HCT116 (cell line): Measurements from ENCODE around the gene ADA. TPM values are rescaled to one million over a fixed set of nuclear protein-coding genes. Genes with fewer than 3 reads are reported as not detected.

ENCODE experiments used
- ATAC-seq: fragments of 200-7000 bp; cut with Tn5 transposase; 2 replicates; pipeline ENCODE4 v1.9.1; 2020; ENCODE audit warnings: mild to moderate bottlenecking, moderate library complexity
- BruUV-seq: library from RNA; stranded (reverse); fragments of 400-500 nt; replicated peaks from 2 replicates; lab custom pipeline; 2021; lab: Mats Ljungman, UMichigan
- CTCF ChIA-PET: fragments of 300-600 bp; sonication (Branson Sonifier 250); formaldehyde crosslinking; loops from one replicate; lab custom pipeline; 2021; ENCODE audit warnings: antibody characterized with exemption; lab: Charles Lee
- POLR2A ChIA-PET: fragments of 300-600, 350-600 bp; sonication (Branson Sonifier 250); formaldehyde crosslinking; loops from one replicate; lab custom pipeline; 2021; ENCODE audit warnings: antibody characterized with exemption; lab: Charles Lee
- RAD21 ChIA-PET, 2 experiments: fragments of 300-600 bp; sonication (Branson Sonifier 250); formaldehyde crosslinking; loops; one replicate each; lab custom pipeline; 2023; ENCODE audit warnings: low total read pairs in 2 of 2; ENCODE audit not compliant: uncharacterized antibody in 2 of 2, unreplicated experiment in 2 of 2, low non-redundant PET in 1 of 2; lab: Charles Lee
- DNase-seq: peaks from one replicate; pipeline ENCODE4 v3.0.0-alpha.2; 2010; ENCODE audit warnings: low read depth, low spot score
- H2AFZ ChIP-seq: fragments of 200-600 bp; shearing (Covaris generic), sonication (generic); 2 replicates; pipeline ENCODE4 v1.6.1; 2017; ENCODE audit warnings: low read depth, mixed run types, mixed read lengths, antibody characterized with exemption, low read length; ENCODE audit not compliant: poor library complexity, severe bottlenecking
- H3K27ac ChIP-seq: 2 replicates; pipeline ENCODE4 v1.5.1; 2012; ENCODE audit warnings: low read depth, low read length
- H3K27me3 ChIP-seq: fragments of 200-600 bp; sonication (generic); 2 replicates; pipeline ENCODE4 v1.6.1; 2016; ENCODE audit warnings: mixed run types, low read length, mixed read lengths; ENCODE audit not compliant: insufficient read depth
- H3K36me3 ChIP-seq, 2 experiments: fragments of 200-500 bp in 1 of 2; fragments of 200-600 bp in 1 of 2; sonication (Bioruptor generic) in 1 of 2; sonication (generic) in 1 of 2; 2 replicates each; pipeline versions ENCODE4 v1.5.1 to v1.6.1; 2014 to 2016; ENCODE audit warnings: low read length in 2 of 2, inconsistent platforms in 1 of 2, mixed read lengths in 1 of 2, mixed run types in 1 of 2; ENCODE audit not compliant: insufficient read depth in 2 of 2, control insufficient read depth in 1 of 2
- H3K4me1 ChIP-seq, 2 experiments: fragments of 200-600 bp in 1 of 2; sonication (generic) in 1 of 2; 2 replicates each; pipeline versions ENCODE4 v1.5.1 to v1.6.1; 2012 to 2017; ENCODE audit warnings: low read length in 2 of 2, inconsistent platforms in 1 of 2, mild to moderate bottlenecking in 1 of 2, mixed read lengths in 1 of 2, mixed run types in 1 of 2, moderate library complexity in 1 of 2; ENCODE audit not compliant: insufficient read depth in 2 of 2, control insufficient read depth in 1 of 2
- H3K4me2 ChIP-seq: fragments of 200-600 bp; sonication (generic); 2 replicates; pipeline ENCODE4 v1.6.1; 2017; ENCODE audit warnings: mixed run types, low read length, mixed read lengths
- H3K4me3 ChIP-seq, 2 experiments: fragments of 200-600 bp in 1 of 2; sonication (generic) in 1 of 2; replicated peaks in 1 of 2; 2 replicates each; pipeline ENCODE4 v1.5.1; 2011 to 2016; ENCODE audit warnings: low read length in 2 of 2, control low read depth in 1 of 2, low read depth in 1 of 2, mild to moderate bottlenecking in 1 of 2, mixed read lengths in 1 of 2, mixed run types in 1 of 2
- H3K79me2 ChIP-seq: fragments of 200-600 bp; sonication (generic); 2 replicates; pipeline ENCODE4 v1.6.1; 2017; ENCODE audit warnings: mild to moderate bottlenecking, mixed run types, low read length, moderate library complexity, mixed read lengths; ENCODE audit not compliant: insufficient read depth
- H3K9ac ChIP-seq: fragments of 200-600 bp; sonication (generic); 2 replicates; pipeline ENCODE4 v1.6.1; 2016; ENCODE audit warnings: low read length, mixed read lengths
- H3K9me2 ChIP-seq: fragments of 200-600 bp; sonication (generic), shearing (Covaris generic); 2 replicates; pipeline ENCODE4 v1.6.1; 2017; ENCODE audit warnings: mixed run types, mild to moderate bottlenecking, moderate library complexity; ENCODE audit not compliant: insufficient read depth
- H3K9me3 ChIP-seq, 2 experiments: fragments of 200-500 bp in 1 of 2; fragments of 200-600 bp in 1 of 2; sonication (Bioruptor generic) in 1 of 2; sonication (generic) in 1 of 2; 2 replicates each; pipeline ENCODE4 v1.6.1; 2014 to 2017; ENCODE audit warnings: low read length in 2 of 2, mixed read lengths in 2 of 2, inconsistent platforms in 1 of 2, low read depth in 1 of 2, mild to moderate bottlenecking in 1 of 2, mixed run types in 1 of 2, moderate library complexity in 1 of 2; ENCODE audit not compliant: control insufficient read depth in 1 of 2, insufficient read depth in 1 of 2
- H4K20me1 ChIP-seq: fragments of 200-600 bp; sonication (generic), shearing (Covaris generic); 2 replicates; pipeline ENCODE4 v1.6.1; 2017; ENCODE audit warnings: mixed run types, mild to moderate bottlenecking, moderate library complexity; ENCODE audit not compliant: insufficient read depth
- CEBPB ChIP-seq: IDR thresholded peaks from 2 replicates; pipeline ENCODE4 v1.6.1; 2012; ENCODE audit warnings: low read depth
- EGR1 ChIP-seq: IDR thresholded peaks from 2 replicates; pipeline ENCODE4 v1.6.1; 2012; ENCODE audit warnings: low read depth
- ELF1 ChIP-seq: IDR thresholded peaks from 2 replicates; pipeline ENCODE4 v1.6.1; 2012; ENCODE audit warnings: low read depth, borderline replicate concordance
- EZH2 ChIP-seq: fragments of 200-600 bp; sonication (generic); IDR thresholded peaks from 2 replicates; pipeline ENCODE4 v1.6.1; 2017; ENCODE audit warnings: antibody characterized with exemption, mixed run types
- EZH2phosphoT487 ChIP-seq: fragments of 200-600 bp; IDR thresholded peaks from 2 replicates; pipeline ENCODE4 v1.6.1; 2018; ENCODE audit warnings: antibody characterized with exemption, borderline replicate concordance
- FOSL1 ChIP-seq: IDR thresholded peaks from 2 replicates; pipeline ENCODE4 v1.6.1; 2012; ENCODE audit warnings: low read depth
- JUND ChIP-seq: IDR thresholded peaks from 2 replicates; pipeline ENCODE4 v1.6.1; 2012
- POLR2AphosphoS5 ChIP-seq: IDR thresholded peaks from 2 replicates; pipeline ENCODE4 v1.6.1; 2011; ENCODE audit warnings: mild to moderate bottlenecking, low read depth, low read length, moderate library complexity
- SP1 ChIP-seq: IDR thresholded peaks from 2 replicates; pipeline ENCODE4 v1.6.1; 2012; ENCODE audit warnings: low read depth
- TCF7L2 ChIP-seq: IDR thresholded peaks from 2 replicates; pipeline ENCODE4 v1.7.0; 2011; ENCODE audit warnings: borderline replicate concordance, inconsistent platforms; ENCODE audit not compliant: insufficient read depth, insufficient read length; ENCODE audit errors: extremely low read depth
- YY1 ChIP-seq: IDR thresholded peaks from 2 replicates; pipeline ENCODE4 v1.6.1; 2011; ENCODE audit warnings: low read length, low read depth, moderate library complexity, mild to moderate bottlenecking; ENCODE audit not compliant: insufficient replicate concordance; ENCODE audit errors: extremely low read depth
- ZNF274 ChIP-seq: fragments of 200-500 bp; sonication (Bioruptor generic); IDR thresholded peaks from 2 replicates; pipeline ENCODE4 v1.6.1; 2014; ENCODE audit warnings: mild to moderate bottlenecking, low read depth, low read length, inconsistent platforms
- intact Hi-C: fragments of 100-400 bp; cut with micrococcal nuclease; formaldehyde crosslinking; loops from 2 replicates; pipeline ENCODE4 v1.10.0; 2022
- total RNA-seq: library from RNA; stranded (reverse); gene quantifications from one replicate; pipeline ENCODE4 v1.2.1, GENCODE V29; 2021; ENCODE audit not compliant: unreplicated experiment
- TF ChIP-seq, protein P1 (sequence below), 3 experiments: fragments of 200-600 bp in 1 of 3; sonication (generic) in 1 of 3; IDR thresholded peaks in 2 of 3; conservative IDR thresholded peaks in 1 of 3; 2 replicates each; pipeline ENCODE4 v1.5.1; 2012 to 2017; ENCODE audit warnings: low read depth in 2 of 3, low read length in 2 of 3, antibody characterized with exemption in 1 of 3, borderline replicate concordance in 1 of 3, control low read depth in 1 of 3, mild to moderate bottlenecking in 1 of 3, mixed read lengths in 1 of 3, mixed run types in 1 of 3, moderate library complexity in 1 of 3; ENCODE audit not compliant: insufficient read depth in 1 of 3

The ADA gene
- total RNA-seq, 1 experiment from 2014 or later = 25.9 TPM

DNA sequence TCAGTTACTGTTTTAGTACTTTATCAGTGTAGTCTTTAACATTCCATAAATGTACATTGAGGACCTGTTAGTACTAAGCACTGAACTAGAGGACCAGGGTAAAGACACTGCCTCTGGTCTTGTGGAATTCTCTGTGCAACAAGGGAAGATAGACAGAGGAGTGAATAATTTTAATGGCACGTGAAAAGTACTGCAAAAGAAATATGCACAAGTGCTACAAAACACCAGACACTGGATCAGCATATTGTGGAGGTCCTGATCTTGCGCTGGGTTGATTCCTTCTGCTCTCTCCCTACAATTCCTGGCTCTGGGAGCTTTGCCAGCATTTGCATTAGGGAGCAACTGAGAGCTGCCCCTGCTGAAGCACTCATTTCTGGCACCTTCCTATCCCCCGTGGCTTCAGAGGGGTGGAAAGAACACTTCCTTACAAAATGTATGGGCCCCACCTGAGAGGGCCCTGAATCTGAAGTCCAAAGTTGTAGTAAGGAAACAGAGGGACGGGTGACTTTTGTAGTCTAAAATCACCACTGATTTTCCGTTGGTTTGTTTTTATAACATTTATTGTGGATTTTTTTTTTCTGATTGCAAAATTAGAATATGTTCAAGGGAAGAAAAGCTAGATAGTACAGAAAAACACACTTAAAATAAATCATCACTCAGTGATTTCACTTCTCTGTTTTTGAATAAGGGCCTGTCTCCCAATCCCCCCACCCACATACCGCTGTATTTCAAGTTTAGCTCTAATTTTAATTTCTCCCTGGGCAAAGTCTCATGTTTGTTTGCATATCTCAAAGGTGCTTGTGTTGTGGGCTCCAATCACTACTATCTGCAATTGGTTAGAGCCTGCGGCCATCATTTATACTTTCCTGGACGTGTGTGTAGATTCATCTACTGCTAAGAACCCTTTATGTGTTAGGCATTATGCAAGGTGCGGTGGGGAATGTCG, 64.2 kb downstream of the ADA start:
- Histone ChIP-seq H3K27ac (no peak overlapping the region), H3K9me2 (no peaks in the 10 kb centered on the region), H3K79me2 (no peaks in the 10 kb centered on the region), H3K4me1 (no peaks in the 10 kb centered on the region), H4K20me1 (no peaks in the 10 kb centered on the region), H3K36me3 (no peaks in the 10 kb centered on the region; a peak in 1 of 4 replicates), H2AFZ (no peak overlapping the region), H3K9ac (no peak overlapping the region), H3K4me2 (no peak overlapping the region), H3K4me3 (no peak overlapping the region), H3K27me3 (no peaks in the 10 kb centered on the region), H3K9me3 (no peaks in the 10 kb centered on the region)
- ChIA-PET POLR2A (no interaction called here), RAD21 (no interaction called here), CTCF (interaction anchor here (1.0 to 1.4 kb wide), 2 partner anchors 11 to 16 kb away, joined by 3 read pairs; no protein-coding TSS in a partner anchor)
- BruUV-seq = no TSS peak
- intact Hi-C loops = no loop called here
- ATAC-seq (no peak), DNase-seq (no peak)
- TF ChIP-seq ZNF274 (no peak), EGR1 (no peak), EZH2phosphoT487 (no peak), POLR2AphosphoS5 (no peak), EZH2 (no peak)

DNA sequence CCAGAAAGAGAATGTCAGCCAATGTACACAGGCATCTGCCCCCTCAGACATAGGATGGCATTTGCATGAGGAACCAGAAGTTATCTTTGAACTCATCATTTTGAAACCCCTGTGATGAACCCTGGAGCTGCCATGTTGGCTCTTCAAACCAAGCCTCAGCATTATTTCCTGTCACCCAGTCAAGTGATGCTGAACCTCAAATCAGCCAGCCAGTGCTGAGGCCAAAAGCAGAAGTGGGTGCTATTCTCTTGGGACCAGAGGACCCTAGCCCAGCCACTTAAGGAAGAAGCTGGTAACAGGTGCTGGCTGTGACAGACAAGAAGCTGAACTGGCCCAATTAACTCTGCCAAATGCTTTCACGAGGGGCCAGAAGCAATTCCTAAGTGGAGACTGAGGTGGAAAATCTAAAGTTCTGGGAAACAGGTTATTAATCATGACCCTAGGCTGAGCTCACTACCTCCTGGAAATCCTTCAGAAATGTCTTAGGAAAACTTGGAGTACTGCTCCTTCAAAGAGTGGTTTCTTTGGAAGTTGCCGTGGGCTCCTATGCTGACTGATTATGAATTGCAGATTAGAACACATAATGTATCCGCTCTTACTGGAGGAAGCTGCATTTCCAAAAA, 65.1 kb downstream of the ADA start:
- intact Hi-C loops = no loop called here
- DNase-seq = no peak
- Histone ChIP-seq H3K27me3 (no peaks in the 10 kb centered on the region), H3K4me3 (no peak overlapping the region), H3K9me3 (no peaks in the 10 kb centered on the region), H3K9ac (no peak overlapping the region), H3K36me3 (no peaks in the 10 kb centered on the region; a peak in 1 of 4 replicates), H2AFZ (no peak overlapping the region), H4K20me1 (no peaks in the 10 kb centered on the region), H3K4me2 (no peak overlapping the region), H3K4me1 (no peaks in the 10 kb centered on the region), H3K79me2 (no peaks in the 10 kb centered on the region), H3K27ac (no peak overlapping the region), H3K9me2 (no peaks in the 10 kb centered on the region)
- ChIA-PET RAD21 (no interaction called here), POLR2A (no interaction called here), CTCF (interaction anchor here (0.8 to 1.0 kb wide), 2 partner anchors 17 to 202 kb away, joined by 3 to 4 read pairs; no protein-coding TSS in a partner anchor)
- BruUV-seq = no TSS peak
- ATAC-seq = no peak
- TF ChIP-seq JUND = no peak
- no peak for TF ChIP-seq YY1
- TF ChIP-seq ELF1 = no peak
- TF ChIP-seq CEBPB = no peak
- TF ChIP-seq EGR1 = no peak
- no peak for TF ChIP-seq SP1
- TF ChIP-seq, protein P1, sequence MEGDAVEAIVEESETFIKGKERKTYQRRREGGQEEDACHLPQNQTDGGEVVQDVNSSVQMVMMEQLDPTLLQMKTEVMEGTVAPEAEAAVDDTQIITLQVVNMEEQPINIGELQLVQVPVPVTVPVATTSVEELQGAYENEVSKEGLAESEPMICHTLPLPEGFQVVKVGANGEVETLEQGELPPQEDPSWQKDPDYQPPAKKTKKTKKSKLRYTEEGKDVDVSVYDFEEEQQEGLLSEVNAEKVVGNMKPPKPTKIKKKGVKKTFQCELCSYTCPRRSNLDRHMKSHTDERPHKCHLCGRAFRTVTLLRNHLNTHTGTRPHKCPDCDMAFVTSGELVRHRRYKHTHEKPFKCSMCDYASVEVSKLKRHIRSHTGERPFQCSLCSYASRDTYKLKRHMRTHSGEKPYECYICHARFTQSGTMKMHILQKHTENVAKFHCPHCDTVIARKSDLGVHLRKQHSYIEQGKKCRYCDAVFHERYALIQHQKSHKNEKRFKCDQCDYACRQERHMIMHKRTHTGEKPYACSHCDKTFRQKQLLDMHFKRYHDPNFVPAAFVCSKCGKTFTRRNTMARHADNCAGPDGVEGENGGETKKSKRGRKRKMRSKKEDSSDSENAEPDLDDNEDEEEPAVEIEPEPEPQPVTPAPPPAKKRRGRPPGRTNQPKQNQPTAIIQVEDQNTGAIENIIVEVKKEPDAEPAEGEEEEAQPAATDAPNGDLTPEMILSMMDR (IDR thresholded peaks at IDR 0.05 in 2 of 3, conservative IDR thresholded peaks at IDR 0.05 in 1 of 3; ENCODE audit: borderline replicate concordance in 1 of 3, insufficient read depth in 1 of 3, low read depth in 2 of 3, low read length in 2 of 3) = no peak
- TF ChIP-seq FOSL1 = no peak
- no peak for TF ChIP-seq TCF7L2
